Neutrophil (primary cell): Measurements from ENCODE around the gene CCL4.

Experiments
- H3K27ac ChIP-seq: fragments of 200-600 bp; sonication (generic); 2 replicates; pipeline ENCODE4 v1.5.1; 2016; ENCODE audit warnings: mild to moderate bottlenecking, moderate library complexity
- H3K27me3 ChIP-seq: fragments of 200-600 bp; sonication (generic); 2 replicates; pipeline ENCODE4 v1.6.0; 2016; ENCODE audit warnings: mild to moderate bottlenecking
- H3K36me3 ChIP-seq: fragments of 200-600 bp; sonication (generic); 2 replicates; pipeline ENCODE4 v1.5.1; 2017
- H3K4me1 ChIP-seq, 2 experiments: fragments of 200-600 bp in 1 of 2; sonication (generic) in 1 of 2; 1 replicate in 1 of 2; 2 replicates in 1 of 2; pipeline versions ENCODE4 v1.5.1 to v1.6.1; 2013 to 2016; ENCODE audit warnings: low read depth in 1 of 2, low read length in 1 of 2, mild to moderate bottlenecking in 1 of 2, moderate library complexity in 1 of 2; ENCODE audit not compliant: control insufficient read depth in 1 of 2, insufficient read depth in 1 of 2
- H3K4me3 ChIP-seq, 2 experiments: fragments of 200-600 bp in 1 of 2; sonication (generic) in 1 of 2; 1 replicate in 1 of 2; 2 replicates in 1 of 2; pipeline ENCODE4 v1.5.1; 2013 to 2016; ENCODE audit warnings: low read depth in 1 of 2, low read length in 1 of 2, mild to moderate bottlenecking in 1 of 2, moderate library complexity in 1 of 2
- H3K9me3 ChIP-seq: fragments of 200-600 bp; sonication (generic); 2 replicates; pipeline ENCODE4 v1.5.1; 2016
- TF ChIP-seq, protein P1 (sequence below): fragments of 200-600 bp; sonication (generic); IDR thresholded peaks from 2 replicates; pipeline ENCODE4 v1.5.1; 2016; ENCODE audit warnings: antibody characterized with exemption

CCL4 gene

DNA sequence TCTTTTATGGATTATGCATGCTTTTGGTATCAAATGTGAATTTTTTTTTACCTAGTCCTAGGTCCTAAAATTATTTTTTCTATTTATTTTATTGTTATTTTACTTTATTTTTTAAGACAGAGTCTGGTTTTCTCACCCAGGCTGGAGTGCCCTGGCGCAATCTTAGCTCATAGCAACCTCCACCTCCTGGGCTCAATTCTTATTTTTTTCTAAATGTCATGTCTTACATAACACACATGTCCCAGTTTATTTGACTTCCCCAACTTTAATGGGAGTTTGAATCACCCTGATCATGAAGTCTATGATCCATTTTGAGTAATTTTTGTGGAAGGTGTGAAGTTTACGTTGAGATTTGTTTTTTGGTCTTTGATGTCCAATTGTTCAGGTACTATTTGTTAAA lies 42.8 kb upstream of the CCL4 start:
- no peak overlapping the region for H3K4me3 ChIP-seq
- H3K9me3 ChIP-seq, result no peaks in the 10 kb centered on the region
- no peak overlapping the region for H3K27ac ChIP-seq
- H3K4me1 ChIP-seq, result peaks cover 15 to 18% of the 10 kb centered on the region in 2 experiments
- no peaks in the 10 kb centered on the region for H3K27me3 ChIP-seq
- TF ChIP-seq, protein P1, sequence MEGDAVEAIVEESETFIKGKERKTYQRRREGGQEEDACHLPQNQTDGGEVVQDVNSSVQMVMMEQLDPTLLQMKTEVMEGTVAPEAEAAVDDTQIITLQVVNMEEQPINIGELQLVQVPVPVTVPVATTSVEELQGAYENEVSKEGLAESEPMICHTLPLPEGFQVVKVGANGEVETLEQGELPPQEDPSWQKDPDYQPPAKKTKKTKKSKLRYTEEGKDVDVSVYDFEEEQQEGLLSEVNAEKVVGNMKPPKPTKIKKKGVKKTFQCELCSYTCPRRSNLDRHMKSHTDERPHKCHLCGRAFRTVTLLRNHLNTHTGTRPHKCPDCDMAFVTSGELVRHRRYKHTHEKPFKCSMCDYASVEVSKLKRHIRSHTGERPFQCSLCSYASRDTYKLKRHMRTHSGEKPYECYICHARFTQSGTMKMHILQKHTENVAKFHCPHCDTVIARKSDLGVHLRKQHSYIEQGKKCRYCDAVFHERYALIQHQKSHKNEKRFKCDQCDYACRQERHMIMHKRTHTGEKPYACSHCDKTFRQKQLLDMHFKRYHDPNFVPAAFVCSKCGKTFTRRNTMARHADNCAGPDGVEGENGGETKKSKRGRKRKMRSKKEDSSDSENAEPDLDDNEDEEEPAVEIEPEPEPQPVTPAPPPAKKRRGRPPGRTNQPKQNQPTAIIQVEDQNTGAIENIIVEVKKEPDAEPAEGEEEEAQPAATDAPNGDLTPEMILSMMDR, result no peak
- no peaks in the 10 kb centered on the region for H3K36me3 ChIP-seq

DNA sequence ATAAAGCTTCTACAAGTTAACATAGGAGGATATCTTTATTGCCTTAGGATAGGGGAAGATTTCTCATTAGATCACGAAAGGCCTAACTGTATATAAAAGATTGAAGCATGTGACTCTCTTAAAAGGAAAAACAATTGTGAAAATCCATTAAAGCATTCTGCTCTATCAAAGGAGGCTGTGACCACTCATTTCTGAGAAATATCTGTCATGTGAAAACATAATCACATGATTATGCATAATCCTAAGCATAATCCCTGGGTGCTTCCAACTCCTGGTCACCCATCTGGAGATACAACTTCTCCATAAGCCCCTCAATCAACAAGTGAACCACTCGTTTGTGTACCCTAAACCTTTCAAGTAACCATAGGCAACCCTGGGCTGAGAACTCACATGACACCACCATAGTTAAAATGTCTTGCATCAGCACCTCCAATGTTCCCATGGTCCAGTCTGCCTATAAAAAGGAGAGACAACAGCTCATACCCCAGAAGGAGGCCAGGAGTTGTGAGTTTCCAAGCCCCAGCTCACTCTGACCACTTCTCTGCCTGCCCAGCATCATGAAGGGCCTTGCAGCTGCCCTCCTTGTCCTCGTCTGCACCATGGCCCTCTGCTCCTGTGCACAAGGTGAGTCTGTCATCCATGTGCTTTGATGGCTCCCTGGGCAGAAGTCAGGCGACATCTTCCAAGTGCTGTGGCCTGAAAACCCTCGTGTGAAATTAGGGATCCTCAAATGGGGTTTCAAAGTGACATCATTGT lies 39.7 kb upstream of the CCL4 start, which contains the start of gene CCL18:
Gene CCL18, plus strand, starts transcription at position 487 of the 756 bp plus-strand sequence. Its CDS starts 71 bp downstream, at position 558.
- peaks cover 11 to 13% of the 10 kb centered on the region in 2 experiments for H3K4me1 ChIP-seq
- no peak within 1 kb of the TSS for H3K4me3 ChIP-seq
- no peaks in the 10 kb centered on the region for H3K27me3 ChIP-seq
- H3K36me3 ChIP-seq, result no peaks in the 10 kb centered on the region
- TF ChIP-seq, protein P1, result no peak
- no peaks in the 10 kb centered on the region for H3K9me3 ChIP-seq
- H3K27ac ChIP-seq, result no peak within 1 kb of the TSS

GRCh38 chr17:36066365-36066985 lies 37.2 kb upstream of the CCL4 start:
- Histone ChIP-seq H3K4me3 (no peak overlapping the region), H3K4me1 (peaks cover 6 to 10% of the 10 kb centered on the region in 2 experiments), H3K36me3 (no peaks in the 10 kb centered on the region), H3K27ac (no peak overlapping the region), H3K27me3 (no peaks in the 10 kb centered on the region), H3K9me3 (no peaks in the 10 kb centered on the region)
- TF ChIP-seq, protein P1, result no peak

DNA sequence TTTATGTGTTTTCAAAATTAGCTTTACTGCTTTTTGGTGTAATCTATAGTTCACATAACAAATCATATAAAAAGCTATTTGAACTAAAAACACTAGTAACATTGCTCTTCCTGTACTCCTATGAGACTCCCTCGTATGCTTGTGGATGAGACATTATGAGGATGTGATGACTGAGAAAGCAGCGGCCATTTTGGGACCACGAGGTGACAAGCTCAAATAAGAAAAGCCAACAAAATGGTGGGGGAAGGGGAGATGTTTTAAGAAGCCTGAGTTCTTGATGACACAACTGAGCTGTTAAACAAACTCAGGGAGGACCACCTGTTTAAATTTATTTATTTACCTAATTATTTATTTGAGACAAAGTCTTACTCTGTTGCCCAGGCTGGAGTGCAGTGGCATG lies 35.1 kb upstream of the CCL4 start:
- no peaks in the 10 kb centered on the region for H3K9me3 ChIP-seq
- no peak overlapping the region for H3K4me3 ChIP-seq
- no peak overlapping the region for H3K27ac ChIP-seq
- H3K36me3 ChIP-seq, result no peaks in the 10 kb centered on the region
- no peaks in the 10 kb centered on the region for H3K27me3 ChIP-seq
- H3K4me1 ChIP-seq, result peaks cover 10 to 11% of the 10 kb centered on the region in 2 experiments
- TF ChIP-seq, protein P1, result no peak

DNA sequence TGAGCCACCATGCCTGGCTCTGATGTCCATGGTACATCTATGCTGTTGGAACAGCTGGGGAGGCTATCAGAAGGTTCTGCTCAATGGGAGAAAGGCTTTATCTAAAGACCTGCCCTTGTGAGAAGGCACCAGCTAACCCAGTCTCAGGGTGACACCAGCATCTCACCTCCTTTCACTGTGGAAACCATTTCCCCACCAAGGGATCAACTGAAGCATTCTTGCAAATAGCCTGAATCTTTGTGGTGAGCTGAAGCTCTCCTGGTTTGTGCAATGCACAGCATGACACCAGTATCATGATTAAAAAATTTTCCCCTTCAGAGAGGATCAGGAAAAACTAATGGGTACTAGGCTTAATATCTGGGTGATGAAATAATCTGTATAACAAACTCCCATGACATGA lies 34.5 kb upstream of the CCL4 start:
- Histone ChIP-seq H3K27me3 (no peaks in the 10 kb centered on the region), H3K27ac (no peak overlapping the region), H3K4me1 (peaks cover 10 to 11% of the 10 kb centered on the region in 2 experiments), H3K36me3 (no peaks in the 10 kb centered on the region), H3K4me3 (no peak overlapping the region), H3K9me3 (no peaks in the 10 kb centered on the region)
- TF ChIP-seq, protein P1, result no peak
